B cell (primary cell): ENCODE measurements around the gene DTNBP1. TPM values are rescaled to one million over a fixed set of nuclear protein-coding genes. Genes with fewer than 3 reads are reported as not detected.

ENCODE experiments used
- ATAC-seq: fragments of 200-7000 bp; cut with Tn5 transposase; one replicate; pipeline ENCODE4 v1.10.0; 2021; ENCODE audit warnings: low read depth, mild to moderate bottlenecking, moderate number of reproducible peaks, moderate library complexity
- CTCF ChIA-PET: fragments of 350-600 bp; sonication (Branson Sonifier 250); formaldehyde crosslinking; loops from one replicate; lab custom pipeline; 2021; ENCODE audit warnings: antibody characterized with exemption, inconsistent platforms; lab: Charles Lee
- POLR2A ChIA-PET: fragments of 350-600 bp; sonication (Branson Sonifier 250); formaldehyde crosslinking; loops from one replicate; lab custom pipeline; 2021; ENCODE audit warnings: antibody characterized with exemption; lab: Charles Lee
- DNase-seq: peaks from one replicate; pipeline ENCODE4 v3.0.0; 2013
- H2AFZ ChIP-seq: 2 replicates; pipeline ENCODE4 v1.6.1; 2012; ENCODE audit warnings: mild to moderate bottlenecking, low read depth, low read length; ENCODE audit not compliant: insufficient read depth, poor library complexity, severe bottlenecking
- H3K27ac ChIP-seq, 2 donors: 1 replicate in 1 of 2; 2 replicates in 1 of 2; pipeline ENCODE4 v1.5.1; 2012 to 2013; ENCODE audit warnings: low read length in 2 of 2, mild to moderate bottlenecking in 2 of 2, moderate library complexity in 1 of 2
- H3K27me3 ChIP-seq, 4 experiments: fragments of 200-600 bp in 1 of 4; sonication (generic) in 1 of 4; replicated peaks in 1 of 4; 1 replicate in 2 of 4; 2 replicates in 2 of 4; pipeline versions ENCODE4 v1.6.1 to v1.7.0; 2013 to 2016; ENCODE audit warnings: low read length in 3 of 4, mild to moderate bottlenecking in 2 of 4, mixed read lengths in 1 of 4, moderate library complexity in 1 of 4; ENCODE audit not compliant: insufficient read depth in 4 of 4, control insufficient read depth in 3 of 4; ENCODE audit errors: control extremely low read depth in 1 of 4
- H3K36me3 ChIP-seq, 2 experiments: replicated peaks in 1 of 2; 1 replicate in 1 of 2; 2 replicates in 1 of 2; pipeline versions ENCODE4 v1.6.1 to v1.7.1; 2013; ENCODE audit warnings: low read length in 1 of 2; ENCODE audit not compliant: insufficient read depth in 2 of 2, control insufficient read depth in 1 of 2; ENCODE audit errors: control extremely low read depth in 1 of 2, extremely low read depth in 1 of 2
- H3K4me1 ChIP-seq, 2 donors: fragments of 200-600 bp in 1 of 2; sonication (generic) in 1 of 2; 1 replicate in 1 of 2; 2 replicates in 1 of 2; pipeline versions ENCODE4 v1.5.1 to v1.6.1; 2013 to 2017; ENCODE audit warnings: low read length in 2 of 2; ENCODE audit not compliant: control insufficient read depth in 2 of 2, insufficient read depth in 2 of 2
- H3K4me2 ChIP-seq: replicated peaks from 2 replicates; pipeline ENCODE3; 2012; ENCODE audit warnings: mild to moderate bottlenecking, low read depth, low read length; ENCODE audit not compliant: poor library complexity, severe bottlenecking
- H3K4me3 ChIP-seq, 5 experiments: fragments of 200-600 bp in 1 of 5; sonication (generic) in 1 of 5; 1 replicate in 3 of 5; 2 replicates in 2 of 5; pipeline versions ENCODE4 v1.5.1 to v1.7.0; 2011 to 2016; ENCODE audit warnings: low read length in 4 of 5, mild to moderate bottlenecking in 4 of 5, low read depth in 2 of 5, control low read depth in 1 of 5, moderate library complexity in 1 of 5; ENCODE audit not compliant: insufficient read depth in 1 of 5; ENCODE audit errors: control extremely low read depth in 1 of 5, extremely low read depth in 1 of 5
- H3K79me2 ChIP-seq: fragments of 200-600 bp; sonication (generic); one replicate; pipeline ENCODE4 v1.6.0; 2016; ENCODE audit warnings: low read length; ENCODE audit not compliant: control insufficient read depth, insufficient read depth
- H3K9ac ChIP-seq: fragments of 200-600 bp; sonication (generic); 2 replicates; pipeline ENCODE4 v1.6.1; 2017; ENCODE audit warnings: mild to moderate bottlenecking, low read length, moderate library complexity
- H3K9me3 ChIP-seq, 3 donors: one replicate each; pipeline versions ENCODE4 v1.6.1 to v1.7.1; 2013; ENCODE audit warnings: low read length in 2 of 3; ENCODE audit not compliant: control insufficient read depth in 2 of 3, insufficient read depth in 1 of 3; ENCODE audit errors: control extremely low read depth in 1 of 3
- H4K20me1 ChIP-seq: 2 replicates; pipeline ENCODE4 v1.6.0; 2012; ENCODE audit warnings: mild to moderate bottlenecking, low read length; ENCODE audit not compliant: insufficient read depth, control insufficient read depth, poor library complexity, severe bottlenecking
- H3K27ac Mint-ChIP-seq: one replicate; pipeline ENCODE4 v1.8.0; 2021; ENCODE audit warnings: mixed read lengths
- H3K27me3 Mint-ChIP-seq: one replicate; pipeline ENCODE4 v1.8.0; 2021; ENCODE audit warnings: mixed read lengths
- H3K4me1 Mint-ChIP-seq: one replicate; pipeline ENCODE4 v1.8.0; 2021; ENCODE audit warnings: mixed read lengths
- H3K4me3 Mint-ChIP-seq: one replicate; pipeline ENCODE4 v1.8.0; 2021; ENCODE audit warnings: mixed read lengths
- H3K9me3 Mint-ChIP-seq: one replicate; pipeline ENCODE4 v1.8.0; 2022; ENCODE audit warnings: mixed read lengths; ENCODE audit not compliant: insufficient read depth
- EZH2 ChIP-seq: IDR thresholded peaks from 2 replicates; pipeline ENCODE4 v1.6.1; 2012; ENCODE audit warnings: borderline replicate concordance, low read depth, mild to moderate bottlenecking, moderate library complexity, low read length; ENCODE audit not compliant: insufficient read depth, poor library complexity, severe bottlenecking
- WGBS: methylation state at CpG from one replicate; pipeline ENCODE4 v1.1.5; 2013; ENCODE audit warnings: missing lambda C conversion rate; ENCODE audit not compliant: insufficient coverage; 5-methylcytosine and 5-hydroxymethylcytosine counted together
- intact Hi-C: fragments of 100-400 bp; cut with micrococcal nuclease; formaldehyde crosslinking; loops from one replicate; pipeline ENCODE4 v1.10.0; 2022
- polyA plus RNA-seq: library from polyadenylated mRNA; depleted of rRNA; stranded (reverse); fragments of >200 nt; gene quantifications from 2 replicates; pipeline ENCODE4 v1.2.3, GENCODE V29; 2012
- total RNA-seq, 2 donors: library from RNA; stranded (reverse); fragments of 120-200 nt in 1 of 2; gene quantifications; 1 replicate in 1 of 2; 2 replicates in 1 of 2; pipeline versions ENCODE4 v1.2.3 to v1.2.4, GENCODE V29; 2013 to 2022
- TF ChIP-seq, protein P1 (sequence below): fragments of 200-600 bp; IDR thresholded peaks from one replicate; pipeline ENCODE4 v1.8.0; 2022; ENCODE audit warnings: antibody characterized with exemption, mild to moderate bottlenecking

Gene DTNBP1
- total and polyA plus RNA-seq, 2 donors (not counting 1 experiment from before 2014, with no cell fraction given): 31.4 to 73.0 TPM

DNA sequence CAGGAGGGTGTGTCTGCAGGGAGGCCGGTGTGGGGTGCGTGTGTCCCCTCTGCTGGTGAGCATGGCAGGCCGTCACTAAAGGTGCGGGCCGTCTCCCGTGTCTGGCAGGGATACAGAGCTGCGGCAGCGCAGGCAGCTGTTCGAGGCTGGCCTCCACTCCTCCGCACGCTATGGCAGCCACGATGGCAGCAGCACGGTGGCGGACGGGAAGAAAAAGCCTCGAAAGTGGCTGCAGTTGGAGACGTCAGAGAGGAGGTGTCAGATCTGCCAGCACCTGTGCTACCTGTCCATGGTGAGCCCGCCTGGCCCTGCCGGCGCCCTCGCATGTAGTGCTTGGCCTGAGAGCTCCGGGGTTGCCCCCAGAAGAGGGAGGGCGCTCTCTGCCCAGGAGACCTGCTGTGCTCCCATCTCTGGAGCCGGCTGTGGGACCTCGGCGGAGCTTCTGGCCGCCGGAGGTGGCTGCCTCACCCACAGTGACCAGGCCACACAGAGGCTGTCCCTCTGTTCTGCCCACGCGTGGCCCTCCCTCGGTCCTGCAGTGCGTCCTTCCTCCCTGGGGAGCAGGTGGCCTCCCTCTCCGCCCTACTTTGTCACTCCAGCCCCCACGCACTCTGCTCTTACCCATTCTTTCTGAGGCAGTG lies 149.6 kb downstream of the DTNBP1 start:
- H4K20me1 ChIP-seq: peaks cover 7% of the 10 kb centered on the region
- H3K27me3 Mint-ChIP-seq: no peaks in the 10 kb centered on the region
- H3K4me2 ChIP-seq: no peak overlapping the region
- WGBS: 95% methylated on average over 34 of the region's 34 CpGs
- H3K4me1 ChIP-seq: no peaks in the 10 kb centered on the region
- no peaks in the 10 kb centered on the region for H3K4me1 Mint-ChIP-seq
- H3K4me3 ChIP-seq: no peak overlapping the region
- no peaks in the 10 kb centered on the region for H3K27me3 ChIP-seq
- H3K9me3 ChIP-seq: peaks cover 0 to 4% (median 0%) of the 10 kb centered on the region in 3 donors
- peaks cover 15% of the 10 kb centered on the region for H3K79me2 ChIP-seq
- intact Hi-C loops: no loop called here
- no peak overlapping the region for H3K4me3 Mint-ChIP-seq
- peaks cover 4 to 98% of the 10 kb centered on the region in 2 experiments for H3K36me3 ChIP-seq
- peak overlapping the region; percentile 32 for H3K27ac Mint-ChIP-seq
- H3K27ac ChIP-seq: no peak overlapping the region
- CTCF ChIA-PET: no interaction called here
- H2AFZ ChIP-seq: no peak overlapping the region
- DNase-seq (no peak), ATAC-seq (no peak)
- TF ChIP-seq, protein P1, sequence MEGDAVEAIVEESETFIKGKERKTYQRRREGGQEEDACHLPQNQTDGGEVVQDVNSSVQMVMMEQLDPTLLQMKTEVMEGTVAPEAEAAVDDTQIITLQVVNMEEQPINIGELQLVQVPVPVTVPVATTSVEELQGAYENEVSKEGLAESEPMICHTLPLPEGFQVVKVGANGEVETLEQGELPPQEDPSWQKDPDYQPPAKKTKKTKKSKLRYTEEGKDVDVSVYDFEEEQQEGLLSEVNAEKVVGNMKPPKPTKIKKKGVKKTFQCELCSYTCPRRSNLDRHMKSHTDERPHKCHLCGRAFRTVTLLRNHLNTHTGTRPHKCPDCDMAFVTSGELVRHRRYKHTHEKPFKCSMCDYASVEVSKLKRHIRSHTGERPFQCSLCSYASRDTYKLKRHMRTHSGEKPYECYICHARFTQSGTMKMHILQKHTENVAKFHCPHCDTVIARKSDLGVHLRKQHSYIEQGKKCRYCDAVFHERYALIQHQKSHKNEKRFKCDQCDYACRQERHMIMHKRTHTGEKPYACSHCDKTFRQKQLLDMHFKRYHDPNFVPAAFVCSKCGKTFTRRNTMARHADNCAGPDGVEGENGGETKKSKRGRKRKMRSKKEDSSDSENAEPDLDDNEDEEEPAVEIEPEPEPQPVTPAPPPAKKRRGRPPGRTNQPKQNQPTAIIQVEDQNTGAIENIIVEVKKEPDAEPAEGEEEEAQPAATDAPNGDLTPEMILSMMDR: no peak
- TF ChIP-seq EZH2: no peak
- POLR2A ChIA-PET: no interaction called here
- H3K9me3 Mint-ChIP-seq: no peaks in the 10 kb centered on the region
- no peak overlapping the region for H3K9ac ChIP-seq

- TF ChIP-seq, protein P1: no peak
- no peak for TF ChIP-seq EZH2
- H3K27ac Mint-ChIP-seq: no peak overlapping the region
- no peak overlapping the region for H3K4me3 Mint-ChIP-seq
- Histone ChIP-seq H3K27me3 (no peaks in the 10 kb centered on the region), H3K79me2 (peaks cover 18% of the 10 kb centered on the region), H3K9me3 (no peaks in the 10 kb centered on the region), H4K20me1 (peaks cover 7% of the 10 kb centered on the region), H2AFZ (no peak overlapping the region), H3K4me2 (no peak overlapping the region), H3K36me3 (peaks cover 4 to 98% of the 10 kb centered on the region in 2 experiments), H3K4me1 (no peaks in the 10 kb centered on the region), H3K4me3 (no peak overlapping the region), H3K27ac (no peak overlapping the region), H3K9ac (no peak overlapping the region)
- DNase-seq (no peak), ATAC-seq (no peak)
- no peaks in the 10 kb centered on the region for H3K4me1 Mint-ChIP-seq
- WGBS: 93% methylated on average over 7 of the region's 9 CpGs
- ChIA-PET CTCF (no interaction called here), POLR2A (no interaction called here)
- H3K27me3 Mint-ChIP-seq: no peaks in the 10 kb centered on the region
- intact Hi-C loops: no loop called here
- H3K9me3 Mint-ChIP-seq: no peaks in the 10 kb centered on the region
Measured at GRCh38 chr6:15512721-15513120, 150.1 kb downstream of the DTNBP1 start.
